ENCODE data around the gene CDIPT. TPM values are rescaled to one million over a fixed set of nuclear protein-coding genes. Genes with fewer than 3 reads are reported as not detected.

CDIPT gene
- total and polyA plus RNA-seq, 2 of the 13 experiments (the other 11 are each of a cell fraction or from before 2014, with no cell fraction given), result 54.9 to 97.5 TPM

GRCh38 chr16:29821643-29822115 is 41.3 kb downstream of the CDIPT start (continued):
- TF ChIP-seq ZNF75D (CRISPR knock-in tag; IDR thresholded peaks at IDR 0.05; ENCODE audit: borderline replicate concordance) (no peak), ARID4A (CRISPR knock-in tag; IDR thresholded peaks at IDR 0.05; ENCODE audit: borderline replicate concordance) (0 out of 2 replicates have a peak, but pooled peaks have one; percentile 17), ZSCAN9 (CRISPR knock-in tag; IDR thresholded peaks at IDR 0.05; ENCODE audit: borderline replicate concordance) (no peak), REXO4 (CRISPR knock-in tag; IDR thresholded peaks at IDR 0.05; ENCODE audit: borderline replicate concordance) (no peak), HBP1 (CRISPR knock-in tag; IDR thresholded peaks at IDR 0.05; ENCODE audit: low read depth) (0 out of 2 replicates have a peak, but pooled peaks have one; percentile 35), ZNF609 (CRISPR knock-in tag; IDR thresholded peaks at IDR 0.05; ENCODE audit: borderline replicate concordance) (no peak), ZNF121 (CRISPR knock-in tag; IDR thresholded peaks at IDR 0.05) (no peak), TAF15 (IDR thresholded peaks at IDR 0.05; ENCODE audit: low read depth, low read length, poor library complexity, severe bottlenecking) (no peak), ZNF317 (CRISPR knock-in tag; IDR thresholded peaks at IDR 0.05) (no peak), TAF1 (CRISPR knock-in tag; IDR thresholded peaks at IDR 0.05) (no peak), EED (CRISPR knock-in tag; IDR thresholded peaks at IDR 0.05) (no peak), HOMEZ (CRISPR knock-in tag; IDR thresholded peaks at IDR 0.05; ENCODE audit: low read depth) (no peak; the same call in 1 of the 2 replicates)
- TF ChIP-seq, protein P1, sequence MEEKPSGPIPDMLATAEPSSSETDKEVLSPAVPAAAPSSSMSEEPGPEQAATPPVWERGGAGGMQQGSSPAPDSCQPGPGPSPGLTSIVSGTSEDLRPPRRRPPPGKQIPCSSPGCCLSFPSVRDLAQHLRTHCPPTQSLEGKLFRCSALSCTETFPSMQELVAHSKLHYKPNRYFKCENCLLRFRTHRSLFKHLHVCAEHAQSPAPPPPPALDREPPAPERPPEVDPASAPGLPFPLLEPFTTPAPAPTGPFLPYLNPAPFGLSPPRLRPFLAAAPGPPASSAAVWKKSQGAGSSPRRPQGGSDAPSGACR (CRISPR knock-in tag; IDR thresholded peaks at IDR 0.05), result no peak
- TF ChIP-seq, protein P2, sequence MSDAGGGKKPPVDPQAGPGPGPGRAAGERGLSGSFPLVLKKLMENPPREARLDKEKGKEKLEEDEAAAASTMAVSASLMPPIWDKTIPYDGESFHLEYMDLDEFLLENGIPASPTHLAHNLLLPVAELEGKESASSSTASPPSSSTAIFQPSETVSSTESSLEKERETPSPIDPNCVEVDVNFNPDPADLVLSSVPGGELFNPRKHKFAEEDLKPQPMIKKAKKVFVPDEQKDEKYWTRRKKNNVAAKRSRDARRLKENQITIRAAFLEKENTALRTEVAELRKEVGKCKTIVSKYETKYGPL (CRISPR knock-in tag; IDR thresholded peaks at IDR 0.05), result no peak
